Epithelial cell of prostate (primary cell): ENCODE data around the gene GMPS.
"Not testable (repeated sequence)": the region's sequence is repeated elsewhere in the genome, so short reads cannot be mapped to it uniquely, and the experiment has no call there.

ENCODE experiments used
- DNase-seq: peaks from one replicate; pipeline ENCODE4 v3.0.0-alpha.2; 2011; ENCODE audit warnings: low read depth, low spot score
- H3K27ac ChIP-seq: fragments of 450-650 bp; 2 replicates; pipeline ENCODE4 v1.5.1; 2017; ENCODE audit warnings: mild to moderate bottlenecking

GMPS gene

DNA sequence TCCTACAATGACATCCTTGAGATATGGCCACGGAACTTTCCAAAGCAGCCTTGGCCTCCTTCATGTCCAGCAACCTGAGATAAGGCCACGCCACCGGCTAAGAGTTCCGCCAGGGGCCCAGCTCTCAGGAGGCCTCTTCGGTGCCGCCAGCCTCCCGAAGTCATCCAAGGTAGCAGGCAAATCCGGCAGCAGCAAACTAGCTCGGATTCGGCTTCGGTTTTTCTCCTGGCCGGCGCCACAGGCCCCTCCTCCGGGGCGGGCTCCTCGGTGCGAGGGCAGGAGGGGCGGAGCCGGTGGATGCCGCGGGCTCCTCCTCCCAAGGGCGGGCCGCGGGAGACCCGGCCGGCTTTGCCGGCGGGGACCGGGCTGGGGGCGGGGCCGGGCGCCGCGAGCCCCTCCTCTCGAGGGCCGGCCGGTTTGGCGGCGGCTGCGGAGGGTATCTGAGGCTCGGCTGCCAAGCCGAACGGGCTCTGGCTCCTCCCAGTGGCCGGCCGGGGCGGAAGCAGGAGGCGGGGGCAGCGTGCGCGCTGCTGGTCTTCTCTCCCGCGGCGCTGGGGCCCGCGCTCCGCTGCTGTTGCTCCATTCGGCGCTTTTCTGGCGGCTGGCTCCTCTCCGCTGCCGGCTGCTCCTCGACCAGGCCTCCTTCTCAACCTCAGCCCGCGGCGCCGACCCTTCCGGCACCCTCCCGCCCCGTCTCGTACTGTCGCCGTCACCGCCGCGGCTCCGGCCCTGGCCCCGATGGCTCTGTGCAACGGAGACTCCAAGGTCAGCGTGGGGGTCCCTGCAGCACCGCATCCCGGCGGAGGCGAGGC lies at the start of gene GMPS:
TSS of gene GMPS (plus strand) at position 518 of the 812 bp plus-strand sequence. CDS start at position 739, 221 bp downstream.
- DNase-seq, result peak; percentile 44
- peak within 1 kb of the TSS; percentile 79 for H3K27ac ChIP-seq

DNA sequence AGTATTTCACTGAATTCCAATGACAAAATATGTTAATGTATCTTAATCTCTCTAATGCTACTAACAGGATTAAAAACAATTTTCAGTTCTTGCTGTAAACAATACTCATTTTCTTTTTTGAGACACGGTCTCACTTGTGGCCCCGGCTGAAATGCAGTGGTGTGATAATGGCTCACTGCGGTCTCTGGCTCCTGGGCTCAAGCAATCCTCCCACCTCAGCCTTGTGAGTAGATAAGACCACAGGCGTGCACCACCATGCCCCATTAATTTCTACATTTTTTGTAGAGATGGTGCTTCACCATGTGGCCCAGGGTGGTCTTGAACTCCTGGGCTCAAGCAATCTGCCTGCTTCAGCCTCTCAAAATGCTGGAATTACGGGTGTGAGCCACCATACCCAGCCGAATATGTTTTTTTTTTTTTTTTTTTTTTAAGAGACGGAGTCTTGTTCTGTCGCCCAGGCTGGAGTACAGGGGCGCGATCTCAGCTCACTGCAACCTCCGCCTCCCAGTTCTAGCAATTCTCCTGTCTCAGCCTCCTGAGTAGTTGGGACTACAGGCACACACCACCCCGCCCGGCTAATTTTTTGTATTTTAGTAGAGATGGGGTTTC lies 41.9 kb upstream of the GMPS start:
- DNase-seq, H3K27ac ChIP-seq: not testable (repeated sequence)

DNA sequence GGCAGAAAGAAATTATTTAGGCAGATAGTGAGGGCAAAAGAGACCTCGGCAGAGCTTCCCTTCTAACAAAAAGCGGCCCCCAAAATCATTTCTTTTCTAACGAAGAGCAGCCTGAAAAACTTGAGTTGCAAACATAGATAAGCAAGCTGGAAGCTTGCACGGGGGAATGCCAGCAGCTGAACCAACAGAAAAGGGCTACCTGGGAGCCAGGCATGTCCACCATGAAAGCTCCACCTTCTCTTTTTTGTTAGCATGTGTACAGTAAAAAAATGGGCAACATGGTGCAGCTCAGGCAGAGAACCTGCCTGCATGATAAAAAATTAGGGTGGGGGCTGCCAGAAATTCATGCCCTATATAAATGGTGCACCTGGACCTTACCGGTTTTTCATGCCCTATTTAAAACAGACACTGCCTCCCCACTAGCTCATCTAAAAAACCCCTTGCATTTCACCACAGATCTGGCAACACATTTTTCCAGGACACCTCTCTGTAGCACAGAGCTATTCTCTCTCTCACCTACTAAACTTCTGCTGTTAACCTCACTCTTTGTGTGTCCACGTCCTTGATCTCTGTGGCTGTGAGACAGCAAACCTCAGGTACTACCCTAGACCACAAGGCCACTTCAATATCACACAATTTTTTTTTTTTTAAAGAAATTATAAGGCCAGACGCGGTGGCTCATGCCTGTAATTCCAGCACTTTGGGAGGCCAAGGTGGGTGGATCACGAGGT lies 34.9 kb upstream of the GMPS start:
- DNase-seq, result no peak
- H3K27ac ChIP-seq, result no peak overlapping the region

DNA sequence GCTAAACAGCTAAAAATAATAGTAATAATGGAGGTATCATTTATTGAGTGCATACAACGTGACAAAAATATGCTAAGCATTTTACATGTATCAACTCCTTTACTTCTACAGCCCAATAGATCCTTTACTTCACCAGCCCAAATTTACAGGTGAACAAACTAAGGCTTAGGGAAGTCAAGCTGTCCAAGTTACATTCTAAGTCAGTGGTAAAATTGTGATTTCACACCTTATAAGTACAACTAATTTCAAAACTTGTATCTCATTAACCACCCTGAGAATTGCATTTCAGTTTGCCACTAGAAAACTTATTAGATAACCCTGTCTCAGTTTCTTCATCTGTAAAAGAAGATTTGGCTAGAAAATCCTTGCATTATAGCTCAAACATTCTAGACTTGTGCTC lies 26.9 kb upstream of the GMPS start:
- no peak overlapping the region for H3K27ac ChIP-seq
- no peak for DNase-seq

DNA sequence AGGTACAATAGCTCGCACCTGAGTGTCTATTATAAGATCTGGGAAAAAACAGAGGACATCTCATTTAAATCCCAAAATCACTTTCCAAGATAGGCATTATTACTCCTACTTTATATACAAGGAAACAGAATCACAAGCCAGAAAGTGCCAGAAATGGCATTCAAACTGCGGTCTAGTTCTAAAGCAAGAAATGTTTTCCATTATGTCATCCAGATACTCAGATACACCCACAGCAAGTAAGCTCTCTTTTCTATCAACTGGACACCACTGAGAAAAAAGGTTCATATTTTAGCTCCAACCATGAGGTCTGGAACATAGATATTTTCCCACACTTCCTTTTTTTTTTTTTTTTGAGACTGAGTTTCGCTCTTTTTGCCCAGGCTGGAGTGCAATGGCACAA lies 24.3 kb upstream of the GMPS start:
- no peak overlapping the region for H3K27ac ChIP-seq
- no peak for DNase-seq

DNA sequence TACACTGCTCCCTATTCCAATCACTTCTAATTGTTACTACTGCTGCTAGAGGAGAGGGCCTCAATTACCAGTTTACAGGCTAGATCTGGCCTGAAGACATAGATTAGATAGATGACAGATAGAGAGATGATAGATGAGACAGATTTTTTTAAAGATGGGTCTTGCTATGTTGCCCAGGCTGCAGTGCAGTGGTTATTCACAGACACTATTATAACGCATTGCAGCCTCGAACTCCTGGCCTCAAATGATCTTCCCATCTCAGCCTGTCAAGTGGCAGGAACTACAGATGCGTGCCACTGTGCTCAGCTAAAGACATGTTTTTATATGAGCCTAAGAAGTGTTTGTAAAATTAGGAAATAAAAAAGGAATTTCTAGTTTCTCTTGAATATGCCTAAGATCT lies 22.5 kb upstream of the GMPS start:
- DNase-seq, result no peak
- no peak overlapping the region for H3K27ac ChIP-seq

DNA sequence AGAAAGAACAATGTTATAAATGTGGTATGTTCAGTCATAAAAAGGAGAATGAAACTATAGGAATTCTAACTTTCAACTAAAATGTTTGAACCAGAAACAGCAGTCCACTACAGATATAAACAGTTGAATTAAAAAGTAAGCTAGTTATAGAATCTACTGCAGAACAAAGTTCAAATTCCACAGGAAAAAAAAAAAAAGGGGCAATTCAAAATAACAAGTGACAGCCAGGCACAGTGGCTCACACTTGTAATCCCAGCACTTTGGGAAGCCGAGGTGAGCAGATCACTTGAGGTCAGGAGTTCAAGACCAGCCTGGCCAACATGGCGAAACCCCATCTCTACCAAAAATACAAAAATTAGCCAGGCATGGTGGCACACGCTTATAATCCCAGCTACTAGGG lies 21.0 kb upstream of the GMPS start:
- DNase-seq, H3K27ac ChIP-seq: not testable (repeated sequence)

DNA sequence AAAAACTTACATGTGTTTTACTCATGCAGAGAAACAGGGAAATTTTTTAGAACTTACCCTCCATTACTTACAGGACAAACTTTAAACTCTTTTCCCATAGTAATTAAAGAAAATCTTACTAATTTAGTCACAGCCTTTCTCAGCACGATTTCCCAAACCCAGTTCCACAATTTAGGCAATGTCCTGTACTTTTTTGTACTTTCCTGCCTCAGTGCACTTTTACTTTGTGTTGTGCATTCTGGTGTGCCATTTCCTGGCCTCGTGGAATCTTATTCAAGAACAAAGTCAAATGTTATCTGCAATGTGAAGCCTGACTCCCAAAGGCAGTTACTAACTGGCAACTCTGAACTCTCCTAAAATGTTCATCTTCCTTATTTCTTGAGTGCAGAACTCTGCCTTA lies 18.1 kb upstream of the GMPS start:
- no peak for DNase-seq
- H3K27ac ChIP-seq, result no peak overlapping the region

DNA sequence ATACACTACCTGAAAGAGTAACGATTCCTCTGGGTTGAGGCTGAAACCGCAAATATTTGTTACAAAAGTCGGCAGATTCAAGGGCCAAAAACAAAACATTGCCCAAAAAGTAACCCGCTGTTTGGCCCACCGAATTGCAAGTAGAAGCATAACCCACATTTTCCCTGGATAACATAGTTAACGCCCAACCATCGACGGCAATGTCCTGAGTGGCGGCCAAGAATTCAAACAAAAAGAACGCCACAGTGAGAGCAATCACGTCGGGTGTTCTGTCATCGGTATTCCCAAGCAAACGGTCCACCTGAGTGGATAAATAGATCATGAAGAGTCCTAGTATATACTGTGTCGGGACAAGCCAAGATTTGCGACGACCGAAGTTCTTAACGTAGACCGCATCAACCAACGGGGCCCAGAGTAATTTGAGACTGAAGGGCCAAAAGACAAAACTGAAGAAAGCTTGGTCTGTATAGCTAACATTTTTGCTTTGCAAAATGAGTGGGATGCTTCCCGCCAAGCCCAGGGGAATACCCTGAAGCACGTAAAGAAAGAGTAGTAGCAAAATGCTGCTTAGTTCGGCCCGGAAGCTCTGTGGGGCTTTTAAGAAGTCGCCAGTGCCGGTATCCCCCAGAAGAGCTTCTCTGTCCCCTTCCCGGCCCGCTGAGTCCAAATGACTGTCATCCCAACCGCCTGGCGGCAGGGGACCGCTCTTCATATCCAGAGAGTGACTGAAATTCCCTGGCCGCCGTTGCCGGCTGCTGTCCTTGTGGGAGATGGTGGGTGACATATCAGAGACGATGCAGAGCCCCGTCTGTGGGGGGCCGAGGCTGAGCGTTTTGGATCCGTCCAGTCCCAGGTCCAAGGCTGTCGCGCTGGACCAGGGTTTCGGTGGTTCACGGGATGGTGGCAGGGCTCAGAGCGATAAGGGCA lies 17.0 kb upstream of the GMPS start:
- DNase-seq, result no peak
- peak overlapping the region; percentile 97 for H3K27ac ChIP-seq

DNA sequence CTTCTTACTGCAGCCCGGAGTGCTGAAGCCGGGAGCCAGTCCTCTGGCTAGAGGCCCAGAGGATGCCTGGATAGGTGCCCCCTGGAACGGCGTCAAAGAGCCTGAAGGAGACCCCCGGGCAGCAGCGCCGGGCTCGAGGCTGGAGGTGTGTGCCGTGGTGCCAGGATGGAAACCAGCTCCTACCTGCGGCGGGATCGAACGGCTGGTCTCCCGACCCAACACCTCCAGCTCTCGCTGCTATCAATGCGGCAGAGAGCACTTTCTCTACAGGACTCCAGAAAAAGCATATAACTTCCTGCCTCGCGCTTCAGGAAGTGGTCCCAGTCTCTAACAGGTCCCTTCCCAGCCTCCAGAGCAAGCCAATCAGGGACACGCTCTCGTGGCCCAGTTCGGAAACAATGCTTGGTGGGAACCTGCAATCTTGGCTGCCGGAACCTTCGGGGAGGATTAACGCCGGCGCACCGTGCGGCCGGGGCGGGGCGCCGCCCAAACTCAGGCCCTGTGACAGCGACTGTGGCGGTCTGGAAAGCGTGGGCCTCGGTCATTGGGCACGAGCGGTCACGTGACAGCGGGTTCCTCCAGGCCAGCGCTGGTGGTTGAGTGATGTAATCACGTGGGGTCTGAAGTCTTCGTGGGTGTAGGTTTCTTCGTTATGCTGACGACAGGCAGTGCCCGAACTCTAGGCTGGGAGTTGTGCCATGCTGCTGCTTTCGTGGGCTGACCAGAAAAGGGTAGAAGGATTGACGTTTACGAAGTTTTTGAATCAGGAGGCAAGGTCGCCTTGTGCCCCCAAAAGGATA lies 16.1 kb upstream of the GMPS start, which contains the start of gene SLC33A1:
TSS of gene SLC33A1 (minus strand) at position 287 of the 800 bp plus-strand sequence. CDS start 430 bp downstream, outside the sequence.
- DNase-seq, result peak; percentile 98
- H3K27ac ChIP-seq, result peak within 1 kb of the TSS; percentile 97

DNA sequence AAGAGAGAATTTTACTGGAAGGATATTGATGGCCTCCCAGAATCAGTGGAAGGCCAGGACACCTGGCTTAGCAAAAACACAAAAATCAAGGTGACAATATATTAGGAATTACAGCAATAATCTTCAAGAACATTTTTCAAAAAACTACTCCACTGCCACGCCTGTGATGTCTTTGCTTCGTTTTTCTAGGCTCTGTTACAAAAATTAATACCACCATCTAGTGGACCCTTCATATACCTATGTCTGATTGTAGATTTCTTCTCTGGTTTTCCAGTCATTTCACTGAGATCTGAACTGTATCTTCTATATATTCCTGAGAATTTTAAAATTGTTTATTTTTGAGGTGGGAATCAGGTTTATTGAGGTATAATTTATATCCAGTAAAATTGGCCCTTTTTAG lies 10.6 kb upstream of the GMPS start:
- DNase-seq, result no peak

DNA sequence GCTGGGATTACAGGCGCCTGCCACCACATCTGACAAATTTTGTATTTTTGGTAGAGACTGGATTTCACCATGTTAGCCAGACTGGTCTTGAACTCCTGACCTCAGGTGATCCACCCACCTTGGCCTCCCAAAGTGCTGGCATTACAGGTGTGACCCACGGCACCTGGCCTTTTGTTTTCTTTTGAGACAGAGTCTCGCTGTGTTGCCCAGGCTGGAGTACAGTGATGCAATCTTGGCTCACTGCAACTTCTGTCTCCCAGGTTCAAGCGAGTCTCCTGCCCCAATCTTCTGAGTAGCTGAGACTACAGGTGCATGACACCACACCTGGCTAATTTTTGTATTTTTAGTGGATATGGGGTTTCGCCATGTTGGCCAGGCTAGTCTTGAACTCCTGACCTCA lies 10.0 kb upstream of the GMPS start:
- not testable (repeated sequence) for DNase-seq, H3K27ac ChIP-seq

More for the DNA sequence above, 10.6 kb upstream of the GMPS start:
- H3K27ac ChIP-seq, result no peak overlapping the region

DNA sequence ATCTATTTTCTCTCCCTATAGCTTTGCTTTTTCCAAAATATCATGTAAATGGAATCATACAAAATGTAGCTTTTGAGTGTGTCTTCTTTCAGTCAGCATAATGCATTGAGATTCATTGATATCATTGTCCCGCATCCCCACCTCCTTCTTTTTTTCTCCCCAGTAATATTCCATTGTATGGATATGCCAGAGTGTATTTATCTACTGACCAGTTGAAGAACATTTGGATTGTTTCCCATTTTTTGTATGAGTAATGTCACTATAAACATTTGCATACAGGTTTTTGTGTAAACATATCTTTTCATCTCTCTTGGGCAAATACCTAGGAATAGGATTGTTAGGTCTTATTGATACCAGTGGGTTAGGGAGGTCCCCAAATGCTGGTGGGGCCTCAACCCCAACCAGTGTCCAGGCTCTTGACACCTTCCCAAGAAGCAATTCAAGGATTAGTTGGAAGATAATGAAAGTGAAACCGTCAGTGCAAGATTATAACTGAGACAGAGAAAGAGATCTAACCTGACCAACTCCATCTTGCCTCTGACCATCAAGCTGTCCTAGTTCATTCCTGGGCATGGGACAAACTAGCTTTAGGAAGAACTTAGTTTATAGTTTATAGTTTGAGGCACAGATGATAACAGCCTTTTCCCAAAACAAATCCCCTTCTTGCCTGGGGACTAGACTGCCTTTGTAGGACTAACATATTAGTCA lies 8.8 kb upstream of the GMPS start:
- no peak for DNase-seq
- no peak overlapping the region for H3K27ac ChIP-seq

DNA sequence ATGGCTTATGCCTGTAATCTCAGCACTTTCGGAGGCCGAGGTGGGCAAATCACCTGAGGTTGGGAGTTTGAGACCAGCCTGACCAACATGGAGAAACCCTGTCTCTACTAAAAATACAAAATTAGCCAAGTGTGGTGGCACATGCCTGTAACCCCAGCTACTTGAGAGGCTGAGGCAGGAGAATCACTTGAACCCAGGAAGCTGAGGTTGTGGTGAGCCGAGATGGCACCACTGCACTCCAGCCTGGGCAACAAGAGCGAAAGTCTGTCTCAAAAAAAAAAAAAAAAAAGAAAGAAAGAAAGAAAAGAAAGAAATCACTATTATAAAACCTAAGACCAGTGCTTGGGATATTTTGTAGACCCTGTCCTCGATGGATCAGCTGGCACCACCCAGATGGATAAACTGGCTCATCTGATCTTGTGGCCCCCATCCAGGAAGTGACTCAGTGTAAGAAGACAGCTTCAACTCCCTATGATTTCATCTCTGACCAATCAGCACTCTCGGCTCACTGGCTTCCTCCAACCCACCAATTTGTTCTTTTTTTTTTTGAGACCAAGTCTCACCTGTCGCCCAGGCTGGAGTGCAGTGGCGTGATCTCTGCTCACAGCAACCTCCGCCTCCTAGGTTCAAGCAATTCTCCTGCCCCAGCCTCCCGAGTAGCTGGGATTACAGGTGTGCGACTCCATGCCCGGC lies 8.0 kb upstream of the GMPS start:
- not testable (repeated sequence) for DNase-seq, H3K27ac ChIP-seq

DNA sequence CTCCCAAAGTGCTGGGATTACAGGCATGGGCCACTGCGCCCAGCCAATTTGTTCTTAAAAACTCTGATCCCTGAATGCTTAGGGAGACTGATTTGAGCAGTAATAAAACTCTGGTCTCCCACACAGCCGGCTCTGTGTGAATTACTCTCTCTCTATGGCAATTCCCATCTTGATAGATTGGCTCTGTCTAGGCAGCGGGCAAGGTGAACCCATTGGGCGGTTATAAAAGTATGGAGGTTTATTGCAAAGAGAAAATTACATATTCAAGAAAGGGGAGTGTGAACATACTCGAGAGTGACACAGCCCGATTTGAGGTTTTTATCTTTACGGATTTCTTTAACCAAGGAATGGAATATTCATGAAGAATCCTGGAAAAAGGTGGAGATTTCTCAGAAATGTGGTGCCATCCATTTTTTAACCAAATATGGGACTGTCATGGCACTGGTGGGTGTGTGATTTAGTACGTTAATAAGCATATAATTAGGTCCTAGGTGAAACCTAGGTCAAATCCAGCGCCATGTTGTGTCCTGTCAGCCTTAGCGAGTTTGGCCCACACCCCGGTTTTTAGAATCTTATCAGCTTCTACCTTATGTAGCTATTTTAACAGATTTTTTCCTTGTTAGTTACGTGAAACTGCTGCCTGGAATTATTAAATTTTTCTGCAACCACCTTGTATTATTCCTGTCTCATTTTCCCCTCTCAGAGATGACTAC lies 7.2 kb upstream of the GMPS start:
- no peak overlapping the region for H3K27ac ChIP-seq
- no peak for DNase-seq

DNA sequence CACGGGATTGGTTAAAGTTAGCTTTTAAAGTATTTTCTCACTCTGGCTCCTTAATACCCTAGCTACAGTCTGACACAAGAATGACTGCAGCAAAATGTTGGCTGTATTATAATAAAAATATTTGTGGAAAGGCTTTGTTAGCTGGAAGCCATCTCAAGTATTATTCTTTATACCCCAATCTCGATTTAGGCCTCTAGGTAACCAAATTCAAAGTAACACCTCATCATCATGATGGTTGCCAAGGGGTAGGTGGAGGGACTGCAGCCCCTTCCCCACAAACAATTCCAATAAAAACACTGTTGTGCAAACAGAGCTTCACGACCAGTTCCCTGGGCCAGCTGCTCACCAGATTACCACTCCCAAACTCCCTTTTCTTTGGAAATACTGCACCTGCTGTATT lies 759 bp upstream of the GMPS start:
- H3K27ac ChIP-seq, result peak overlapping the region; percentile 79
- no peak for DNase-seq

DNA sequence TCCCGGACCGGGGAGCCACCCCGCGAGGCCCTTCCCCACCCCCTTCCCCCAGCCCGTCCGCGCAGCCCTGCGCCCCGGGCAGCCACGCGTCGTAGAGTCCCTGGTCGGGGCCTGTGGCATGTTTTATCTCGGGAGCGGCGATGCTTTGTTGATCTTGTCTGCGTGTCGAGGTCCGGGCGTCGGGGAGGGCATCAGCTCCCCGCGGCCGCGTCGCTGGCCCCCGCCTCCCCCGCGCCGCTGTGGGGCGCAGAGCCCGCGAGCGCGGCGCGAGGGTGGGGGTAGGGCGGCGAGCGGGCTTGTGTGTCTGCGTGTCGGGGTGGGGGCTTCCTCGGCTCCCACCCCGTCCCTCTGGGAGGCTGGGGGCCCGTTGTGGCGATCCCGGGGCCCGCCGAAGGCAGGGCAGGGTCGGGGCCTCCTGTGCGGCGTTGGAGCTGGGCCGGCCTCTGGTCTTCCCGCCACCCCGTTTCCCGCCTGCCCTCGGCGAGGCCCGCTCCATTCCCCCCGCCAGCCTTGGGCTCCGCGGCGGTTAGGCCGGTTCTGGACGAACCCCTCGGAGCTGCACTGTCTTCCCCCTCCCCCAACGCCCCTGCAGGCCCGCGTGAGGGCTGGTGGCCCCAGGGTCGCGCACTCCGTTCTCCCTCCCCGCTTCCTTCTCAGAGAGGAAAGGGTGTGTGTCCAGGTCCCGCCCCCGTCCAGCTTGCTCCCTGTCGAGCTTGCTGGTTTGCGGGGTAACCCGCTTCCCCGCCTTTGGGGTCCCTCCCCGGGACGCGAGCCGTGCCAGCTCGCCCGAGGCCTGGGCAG lies 695 bp downstream of the GMPS start:
- H3K27ac ChIP-seq, result peak overlapping the region; percentile 79
- DNase-seq, result no peak
